Activated T-cell treated with anti-CD3 and anti-CD28 coated beads, Interleukin-2, amount 50 U/mL, for 24 hours (primary cell): ENCODE results near the gene SEC14L6.
"Not testable (repeated sequence)": the region's sequence is repeated elsewhere in the genome, so short reads cannot be mapped to it uniquely, and the experiment has no call there.

Experiments
- DNase-seq: peaks from one replicate; pipeline ENCODE4 v3.0.0-alpha.2; 2020
- H3K27ac Mint-ChIP-seq: 2 replicates; pipeline ENCODE4 v1.8.0; 2020; ENCODE audit warnings: mild to moderate bottlenecking, mixed read lengths
- H3K27me3 Mint-ChIP-seq: 2 replicates; pipeline ENCODE4 v1.8.0; 2020; ENCODE audit warnings: mixed read lengths
- H3K36me3 Mint-ChIP-seq: 2 replicates; pipeline ENCODE4 v1.8.0; 2020; ENCODE audit warnings: low read depth, mixed read lengths
- H3K4me1 Mint-ChIP-seq: 2 replicates; pipeline ENCODE4 v1.8.0; 2020; ENCODE audit warnings: low read depth, mixed read lengths
- H3K4me3 Mint-ChIP-seq: 2 replicates; pipeline ENCODE4 v1.8.0; 2020; ENCODE audit warnings: mild to moderate bottlenecking, moderate library complexity, mixed read lengths
- H3K9me3 Mint-ChIP-seq: 2 replicates; pipeline ENCODE4 v1.8.0; 2020; ENCODE audit warnings: mixed read lengths

SEC14L6 gene

GRCh38 chr22:30573594-30574094 is 27.1 kb upstream of the SEC14L6 start:
- no peak for DNase-seq
- H3K27me3 Mint-ChIP-seq: no peaks in the 10 kb centered on the region
- no peaks in the 10 kb centered on the region for H3K36me3 Mint-ChIP-seq
- peaks cover 11% of the 10 kb centered on the region for H3K4me1 Mint-ChIP-seq
- H3K4me3 Mint-ChIP-seq: no peak overlapping the region
- H3K27ac Mint-ChIP-seq: no peak overlapping the region
- no peaks in the 10 kb centered on the region for H3K9me3 Mint-ChIP-seq

GRCh38 chr22:30572840-30573593 is 26.5 kb upstream of the SEC14L6 start:
- H3K4me3 Mint-ChIP-seq: no peak overlapping the region
- no peaks in the 10 kb centered on the region for H3K36me3 Mint-ChIP-seq
- no peak overlapping the region for H3K27ac Mint-ChIP-seq
- H3K9me3 Mint-ChIP-seq: no peaks in the 10 kb centered on the region
- peaks cover 11% of the 10 kb centered on the region for H3K4me1 Mint-ChIP-seq
- DNase-seq: no peak
- H3K27me3 Mint-ChIP-seq: no peaks in the 10 kb centered on the region

- peak overlapping the region; percentile 14 for H3K27ac Mint-ChIP-seq
- H3K36me3 Mint-ChIP-seq: no peaks in the 10 kb centered on the region
- no peak for DNase-seq
- no peak overlapping the region for H3K4me3 Mint-ChIP-seq
- peaks cover 4% of the 10 kb centered on the region for H3K27me3 Mint-ChIP-seq
- H3K9me3 Mint-ChIP-seq: no peaks in the 10 kb centered on the region
- H3K4me1 Mint-ChIP-seq: peaks cover 11% of the 10 kb centered on the region
Observed at GRCh38 chr22:30572210-30572609, 25.7 kb upstream of the SEC14L6 start.

- H3K36me3 Mint-ChIP-seq: no peaks in the 10 kb centered on the region
- no peaks in the 10 kb centered on the region for H3K9me3 Mint-ChIP-seq
- H3K4me1 Mint-ChIP-seq: no peaks in the 10 kb centered on the region
- no peak for DNase-seq
- H3K4me3 Mint-ChIP-seq: no peak overlapping the region
- no peak overlapping the region for H3K27ac Mint-ChIP-seq
- peaks cover 5% of the 10 kb centered on the region for H3K27me3 Mint-ChIP-seq
Observed at GRCh38 chr22:30569674-30570202, 23.2 kb upstream of the SEC14L6 start.

- no peaks in the 10 kb centered on the region for H3K36me3 Mint-ChIP-seq
- H3K4me1 Mint-ChIP-seq: no peaks in the 10 kb centered on the region
Observed at GRCh38 chr22:30568137-30568805, 21.7 kb upstream of the SEC14L6 start.

GRCh38 chr22:30567277-30567676 is 20.7 kb upstream of the SEC14L6 start:
- H3K27ac Mint-ChIP-seq, DNase-seq, H3K9me3 Mint-ChIP-seq, H3K36me3 Mint-ChIP-seq, H3K27me3 Mint-ChIP-seq, H3K4me3 Mint-ChIP-seq, H3K4me1 Mint-ChIP-seq: not testable (repeated sequence)

More at GRCh38 chr22:30568137-30568805, 21.7 kb upstream of the SEC14L6 start:
- Mint-ChIP-seq H3K27ac (no peak overlapping the region), H3K27me3 (peaks cover 5% of the 10 kb centered on the region), H3K4me3 (no peak overlapping the region), H3K9me3 (no peaks in the 10 kb centered on the region)
- DNase-seq: no peak

- DNase-seq: no peak
- H3K9me3 Mint-ChIP-seq: no peaks in the 10 kb centered on the region
Observed at GRCh38 chr22:30566125-30566524, 19.6 kb upstream of the SEC14L6 start.

GRCh38 chr22:30565341-30565740 is 18.8 kb upstream of the SEC14L6 start:
- Mint-ChIP-seq H3K9me3 (no peaks in the 10 kb centered on the region), H3K27me3 (peaks cover 5% of the 10 kb centered on the region), H3K36me3 (no peaks in the 10 kb centered on the region), H3K27ac (no peak overlapping the region), H3K4me1 (no peaks in the 10 kb centered on the region), H3K4me3 (no peak overlapping the region)
- DNase-seq: no peak

More at GRCh38 chr22:30566125-30566524, 19.6 kb upstream of the SEC14L6 start:
- Mint-ChIP-seq H3K4me3 (no peak overlapping the region), H3K27ac (no peak overlapping the region), H3K27me3 (peaks cover 5% of the 10 kb centered on the region), H3K36me3 (no peaks in the 10 kb centered on the region), H3K4me1 (no peaks in the 10 kb centered on the region)

GRCh38 chr22:30564761-30565119 is 18.2 kb upstream of the SEC14L6 start:
- Mint-ChIP-seq H3K27me3 (peaks cover 5% of the 10 kb centered on the region), H3K4me3 (no peak overlapping the region), H3K4me1 (no peaks in the 10 kb centered on the region), H3K27ac (no peak overlapping the region), H3K9me3 (no peaks in the 10 kb centered on the region), H3K36me3 (no peaks in the 10 kb centered on the region)
- DNase-seq: no peak

- Mint-ChIP-seq H3K4me1 (no peaks in the 10 kb centered on the region), H3K27ac (no peak overlapping the region), H3K9me3 (no peaks in the 10 kb centered on the region), H3K27me3 (peaks cover 5% of the 10 kb centered on the region), H3K4me3 (no peak overlapping the region), H3K36me3 (no peaks in the 10 kb centered on the region)
- DNase-seq: no peak
Observed at GRCh38 chr22:30564045-30564760, 17.7 kb upstream of the SEC14L6 start.

- no peaks in the 10 kb centered on the region for H3K4me1 Mint-ChIP-seq
- no peaks in the 10 kb centered on the region for H3K36me3 Mint-ChIP-seq
- H3K9me3 Mint-ChIP-seq: no peaks in the 10 kb centered on the region
- no peak for DNase-seq
- no peak overlapping the region for H3K4me3 Mint-ChIP-seq
- H3K27ac Mint-ChIP-seq: no peak overlapping the region
- H3K27me3 Mint-ChIP-seq: peaks cover 3% of the 10 kb centered on the region
Observed at GRCh38 chr22:30562366-30562765, 15.8 kb upstream of the SEC14L6 start.

- Mint-ChIP-seq H3K9me3 (no peaks in the 10 kb centered on the region), H3K27me3 (no peaks in the 10 kb centered on the region), H3K4me3 (no peak overlapping the region), H3K4me1 (no peaks in the 10 kb centered on the region), H3K27ac (no peak overlapping the region), H3K36me3 (no peaks in the 10 kb centered on the region)
- no peak for DNase-seq
Observed at GRCh38 chr22:30561402-30562189, 15.1 kb upstream of the SEC14L6 start.

- not testable (repeated sequence) for H3K27me3 Mint-ChIP-seq, H3K27ac Mint-ChIP-seq, H3K4me3 Mint-ChIP-seq, DNase-seq, H3K36me3 Mint-ChIP-seq, H3K9me3 Mint-ChIP-seq, H3K4me1 Mint-ChIP-seq
Observed at GRCh38 chr22:30560643-30561202, 14.2 kb upstream of the SEC14L6 start.

- no peaks in the 10 kb centered on the region for H3K9me3 Mint-ChIP-seq
- H3K36me3 Mint-ChIP-seq: no peaks in the 10 kb centered on the region
- no peak for DNase-seq
- no peaks in the 10 kb centered on the region for H3K4me1 Mint-ChIP-seq
- no peak overlapping the region for H3K27ac Mint-ChIP-seq
- no peak overlapping the region for H3K4me3 Mint-ChIP-seq
- H3K27me3 Mint-ChIP-seq: no peaks in the 10 kb centered on the region
Observed at GRCh38 chr22:30559889-30560288, 13.3 kb upstream of the SEC14L6 start.
